Keratinocyte (primary cell): ENCODE results near the gene GIT1. TPM values are rescaled to one million over a fixed set of nuclear protein-coding genes. Genes with fewer than 3 reads are reported as not detected.

Experiments used
- DNase-seq: peaks from one replicate; pipeline ENCODE4 v3.0.0-alpha.2; 2011; ENCODE audit warnings: low read depth, missing footprints, low spot score
- FAIRE-seq: peaks from 2 replicates; lab custom pipeline; 2011; peaks lifted over from hg19 to GRCh38; lab: Jason Lieb, UNC
- H2AFZ ChIP-seq: 2 replicates; pipeline ENCODE4 v1.6.0; 2012; ENCODE audit warnings: low read length, control low read depth, inconsistent platforms; ENCODE audit not compliant: control insufficient read depth
- H3K27ac ChIP-seq: 2 replicates; pipeline ENCODE4 v1.5.1; 2011; ENCODE audit warnings: low read length; ENCODE audit not compliant: control insufficient read depth, insufficient read depth
- H3K27me3 ChIP-seq: 3 replicates; pipeline ENCODE4 v1.6.0; 2011; ENCODE audit warnings: low read length; ENCODE audit not compliant: control insufficient read depth, insufficient read depth; ENCODE audit errors: extremely low read depth
- H3K36me3 ChIP-seq, 2 experiments: 2 replicates in 1 of 2; 3 replicates in 1 of 2; pipeline ENCODE4 v1.5.1; 2011; ENCODE audit warnings: low read length in 2 of 2, mild to moderate bottlenecking in 1 of 2; ENCODE audit not compliant: control insufficient read depth in 2 of 2, insufficient read depth in 2 of 2; ENCODE audit errors: extremely low read depth in 1 of 2
- H3K4me1 ChIP-seq: 3 replicates; pipeline ENCODE4 v1.5.1; 2011; ENCODE audit warnings: low read length; ENCODE audit not compliant: control insufficient read depth, insufficient read depth; ENCODE audit errors: extremely low read depth
- H3K4me2 ChIP-seq: 3 replicates; pipeline ENCODE4 v1.6.0; 2011; ENCODE audit warnings: low read depth, low read length; ENCODE audit not compliant: control insufficient read depth, insufficient read depth; ENCODE audit errors: extremely low read depth
- H3K4me3 ChIP-seq, 3 experiments: fragments of 200-600 bp in 1 of 3; sonication (generic) in 1 of 3; 2 replicates in 2 of 3; 3 replicates in 1 of 3; pipeline ENCODE4 v1.5.1; 2011 to 2016; ENCODE audit warnings: low read length in 3 of 3, mild to moderate bottlenecking in 3 of 3, control low read depth in 2 of 3, inconsistent platforms in 1 of 3, low read depth in 1 of 3, mixed read lengths in 1 of 3, mixed run types in 1 of 3, moderate library complexity in 1 of 3; ENCODE audit not compliant: control insufficient read depth in 2 of 3, insufficient read depth in 2 of 3; ENCODE audit errors: extremely low read depth in 1 of 3
- H3K79me2 ChIP-seq: 2 replicates; pipeline ENCODE4 v1.6.0; 2012; ENCODE audit warnings: low read length; ENCODE audit not compliant: control insufficient read depth, insufficient read depth
- H3K9ac ChIP-seq: 3 replicates; pipeline ENCODE4 v1.6.0; 2011; ENCODE audit warnings: low read length; ENCODE audit not compliant: control insufficient read depth, insufficient read depth; ENCODE audit errors: extremely low read depth
- H3K9me1 ChIP-seq: 3 replicates; pipeline ENCODE4 v1.6.0; 2011; ENCODE audit warnings: low read length; ENCODE audit not compliant: control insufficient read depth, insufficient read depth; ENCODE audit errors: extremely low read depth
- H3K9me3 ChIP-seq: 2 replicates; pipeline ENCODE4 v1.5.1; 2012; ENCODE audit warnings: low read depth, low read length; ENCODE audit not compliant: control insufficient read depth
- H4K20me1 ChIP-seq: 3 replicates; pipeline ENCODE4 v1.6.0; 2011; ENCODE audit warnings: low read length; ENCODE audit not compliant: control insufficient read depth, insufficient read depth; ENCODE audit errors: extremely low read depth
- CTCF ChIP-seq, 3 experiments: IDR thresholded peaks in 1 of 3; conservative IDR thresholded peaks in 1 of 3; optimal IDR thresholded peaks in 1 of 3; 2 replicates in 2 of 3; 3 replicates in 1 of 3; pipeline versions ENCODE3 to v1.5.1; 2011; ENCODE audit warnings: low read length in 3 of 3, mild to moderate bottlenecking in 3 of 3, moderate library complexity in 2 of 3, control low read depth in 1 of 3, inconsistent platforms in 1 of 3; ENCODE audit not compliant: insufficient read depth in 2 of 3; ENCODE audit errors: extremely low read depth in 1 of 3
- EZH2 ChIP-seq: IDR thresholded peaks from one replicate; pipeline ENCODE4 v1.6.1; 2012; ENCODE audit warnings: inconsistent platforms, mild to moderate bottlenecking, low read length, moderate library complexity
- dilution Hi-C: fragments of 300-500 bp; cut with MboI; formaldehyde crosslinking; loops from one replicate; pipeline ENCODE4 v1.7.0; 2020; ENCODE audit warnings: low sequenced_read_pairs; ENCODE audit not compliant: extremely low pct_ligation_motif_present
- polyA plus RNA-seq, 5 experiments: library from polyadenylated mRNA; depleted of rRNA in 3 of 5; stranded (reverse) in 3 of 5; stranded (forward) in 1 of 5; unstranded in 1 of 5; fragments of >200 nt; gene quantifications; 1 replicate in 1 of 5; 2 replicates in 3 of 5; 3 replicates in 1 of 5; pipeline versions ENCODE4 v1.2.1 to v1.2.3, GENCODE V29; 2011 to 2012; ENCODE audit warnings: missing spikeins in 2 of 5, low read depth in 1 of 5, low replicate concordance in 1 of 5

The GIT1 gene
- polyA plus RNA-seq, 1 donor (not counting 4 experiments of a cell fraction or from before 2014, with no cell fraction given): 42.7 TPM

- peaks cover 37% of the 10 kb centered on the region for H3K4me1 ChIP-seq
- no peak overlapping the region for H2AFZ ChIP-seq
- no peaks in the 10 kb centered on the region for H3K9me3 ChIP-seq
- no peaks in the 10 kb centered on the region for H3K27me3 ChIP-seq
- dilution Hi-C loops: no loop called here
- DNase-seq: no peak
- no peaks in the 10 kb centered on the region for H3K79me2 ChIP-seq
- no peak overlapping the region for H3K4me3 ChIP-seq
- no peak overlapping the region for H3K4me2 ChIP-seq
- TF ChIP-seq EZH2: no peak
- no peak for TF ChIP-seq CTCF (optimal IDR thresholded peaks at IDR 0.05 in 1 of 3, IDR thresholded peaks at IDR 0.05 in 1 of 3, conservative IDR thresholded peaks at IDR 0.05 in 1 of 3; ENCODE audit: extremely low read depth in 1 of 3, insufficient read depth in 2 of 3, low read length in 3 of 3)
- H3K9ac ChIP-seq: no peak overlapping the region
- H4K20me1 ChIP-seq: no peaks in the 10 kb centered on the region
- H3K9me1 ChIP-seq: no peaks in the 10 kb centered on the region
- H3K36me3 ChIP-seq: no peaks in the 10 kb centered on the region
- FAIRE-seq: no peak
- H3K27ac ChIP-seq: no peak overlapping the region
Observed at GRCh38 chr17:29612404-29613280, 23.2 kb upstream of the GIT1 start.

GRCh38 chr17:29612094-29612403 is 22.6 kb upstream of the GIT1 start:
- Histone ChIP-seq H3K27ac (no peak overlapping the region), H4K20me1 (no peaks in the 10 kb centered on the region), H3K9ac (no peak overlapping the region), H3K27me3 (no peaks in the 10 kb centered on the region), H2AFZ (no peak overlapping the region), H3K36me3 (no peaks in the 10 kb centered on the region), H3K4me3 (no peak overlapping the region), H3K9me3 (no peaks in the 10 kb centered on the region), H3K4me2 (no peak overlapping the region), H3K4me1 (peaks cover 31% of the 10 kb centered on the region), H3K9me1 (no peaks in the 10 kb centered on the region), H3K79me2 (no peaks in the 10 kb centered on the region)
- no peak for DNase-seq
- TF ChIP-seq EZH2 (no peak), CTCF (optimal IDR thresholded peaks at IDR 0.05 in 1 of 3, IDR thresholded peaks at IDR 0.05 in 1 of 3, conservative IDR thresholded peaks at IDR 0.05 in 1 of 3; ENCODE audit: extremely low read depth in 1 of 3, insufficient read depth in 2 of 3, low read length in 3 of 3) (no peak)
- dilution Hi-C loops: no loop called here
- FAIRE-seq: no peak
